GM23248 (cell line): ENCODE results near the gene ARHGAP26. TPM values are rescaled to one million over a fixed set of nuclear protein-coding genes. Genes with fewer than 3 reads are reported as not detected.
"Not testable (repeated sequence)": the region's sequence is repeated elsewhere in the genome, so short reads cannot be mapped to it uniquely, and the experiment has no call there.

ENCODE experiments used
- DNase-seq: peaks from one replicate; pipeline ENCODE4 v3.0.0-alpha.2; 2015
- H2AFZ ChIP-seq: fragments of 200-600 bp; sonication (generic); 2 replicates; pipeline ENCODE4 v1.6.1; 2016; ENCODE audit warnings: antibody characterized with exemption
- H3F3A ChIP-seq: fragments of 200-600 bp; sonication (generic); 2 replicates; pipeline ENCODE4 v1.6.1; 2016; ENCODE audit warnings: mild to moderate bottlenecking, antibody characterized with exemption, mixed run types; ENCODE audit not compliant: insufficient read depth
- H3K27ac ChIP-seq: fragments of 200-600 bp; sonication (generic); 2 replicates; pipeline ENCODE4 v1.5.1; 2016; ENCODE audit warnings: mild to moderate bottlenecking
- H3K27me3 ChIP-seq: fragments of 200-600 bp; sonication (generic); replicated peaks from 2 replicates; pipeline ENCODE4 v1.6.1; 2016; ENCODE audit warnings: mild to moderate bottlenecking; ENCODE audit not compliant: insufficient read depth
- H3K36me3 ChIP-seq: fragments of 200-600 bp; sonication (generic); 2 replicates; pipeline ENCODE4 v1.6.1; 2016; ENCODE audit warnings: low read depth, mild to moderate bottlenecking
- H3K4me1 ChIP-seq: fragments of 200-600 bp; sonication (generic); 2 replicates; pipeline ENCODE4 v1.6.1; 2016; ENCODE audit warnings: mild to moderate bottlenecking; ENCODE audit not compliant: insufficient read depth
- H3K4me2 ChIP-seq: fragments of 200-600 bp; sonication (generic); one replicate; pipeline ENCODE4 v1.6.1; 2016; ENCODE audit warnings: mild to moderate bottlenecking; ENCODE audit not compliant: unreplicated experiment
- H3K4me3 ChIP-seq: fragments of 200-600 bp; sonication (generic); 2 replicates; pipeline ENCODE4 v1.5.1; 2016; ENCODE audit warnings: mild to moderate bottlenecking
- H3K79me2 ChIP-seq: fragments of 200-600 bp; sonication (generic); 2 replicates; pipeline ENCODE4 v1.6.1; 2016; ENCODE audit warnings: mild to moderate bottlenecking; ENCODE audit not compliant: insufficient read depth
- H3K9ac ChIP-seq: fragments of 200-600 bp; sonication (generic); 2 replicates; pipeline ENCODE4 v1.6.1; 2016; ENCODE audit warnings: mild to moderate bottlenecking
- H3K9me2 ChIP-seq: fragments of 200-600 bp; sonication (generic); 2 replicates; pipeline ENCODE4 v1.6.1; 2016; ENCODE audit warnings: mixed run types, mild to moderate bottlenecking, moderate library complexity; ENCODE audit not compliant: insufficient read depth
- H3K9me3 ChIP-seq: fragments of 200-600 bp; sonication (generic); one replicate; pipeline ENCODE4 v1.6.1; 2017; ENCODE audit warnings: low read depth
- H4K20me1 ChIP-seq: fragments of 200-600 bp; sonication (generic); 2 replicates; pipeline ENCODE4 v1.6.0; 2016; ENCODE audit not compliant: insufficient read depth
- EZH2 ChIP-seq: fragments of 200-600 bp; sonication (generic); IDR thresholded peaks from 2 replicates; pipeline ENCODE4 v1.6.1; 2018; ENCODE audit warnings: antibody characterized with exemption, mild to moderate bottlenecking; ENCODE audit not compliant: insufficient read depth, poor library complexity, severe bottlenecking
- EZH2phosphoT487 ChIP-seq: fragments of 200-600 bp; sonication (generic); IDR thresholded peaks from 2 replicates; pipeline ENCODE4 v1.6.1; 2018; ENCODE audit warnings: antibody characterized with exemption, moderate library complexity, mild to moderate bottlenecking, low read depth; ENCODE audit not compliant: insufficient read depth
- WGBS, 2 experiments: methylation state at CpG; one replicate each; pipeline ENCODE4 v1.1.6; 2015 to 2017; ENCODE audit warnings: low lambda C conversion rate in 2 of 2, low coverage in 1 of 2; ENCODE audit errors: missing lambda C conversion rate in 2 of 2; 5-methylcytosine and 5-hydroxymethylcytosine counted together
- in situ Hi-C: fragments of 300-500 bp; cut with MboI; formaldehyde crosslinking; loops from 2 replicates; pipeline ENCODE4 v1.15.0; 2020
- polyA plus RNA-seq: library from polyadenylated mRNA; unstranded; fragments of >200 nt; fragmentation: Nextera tagmentation; extraction: Ambion mirVana; gene quantifications from 2 replicates; pipeline ENCODE4 v1.2.1, GENCODE V29; 2016
- total RNA-seq: library from RNA; depleted of rRNA; stranded (reverse); fragments of >200 nt; shearing (Covaris generic); gene quantifications from 2 replicates; pipeline ENCODE4 v1.2.3, GENCODE V29; 2014

Gene ARHGAP26
- total and polyA plus RNA-seq, 2 experiments from 2014 or later, result 1.6 to 1.7 TPM

DNA sequence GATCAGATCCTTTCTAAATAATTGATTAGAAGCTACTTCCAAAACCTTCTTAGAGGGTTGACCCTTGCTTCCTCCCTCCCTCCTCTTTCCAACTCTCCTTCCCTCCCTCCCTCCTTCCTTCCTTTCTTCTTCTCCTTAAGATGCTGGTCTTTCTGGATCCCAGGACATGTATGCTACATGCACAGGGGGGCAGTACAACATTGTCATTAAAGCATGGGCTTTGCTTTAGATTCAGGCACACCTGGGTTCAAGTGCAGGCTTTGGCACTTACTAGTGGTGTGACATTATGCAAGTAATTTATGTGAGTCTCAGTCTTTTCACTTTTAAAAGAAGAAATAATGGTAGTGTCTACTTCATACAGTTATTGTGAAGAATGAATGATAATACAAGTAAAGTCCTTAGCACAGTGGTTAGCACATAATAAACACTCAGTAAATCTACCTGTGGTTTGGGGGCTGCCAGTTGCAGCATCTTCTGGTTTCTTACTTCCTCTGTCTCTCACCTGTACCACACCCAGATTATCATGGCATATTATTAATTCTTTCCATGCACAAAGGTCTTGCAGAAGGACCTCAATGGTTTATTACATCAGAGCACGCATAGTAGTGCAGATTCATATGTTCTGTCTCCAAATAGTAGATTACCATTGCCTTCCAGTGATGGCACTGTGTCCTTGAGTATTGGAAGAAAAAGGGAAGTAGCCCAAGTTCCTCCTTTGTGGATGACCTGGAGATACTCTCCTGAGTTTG is 154.1 kb downstream of the ARHGAP26 start:
- no peak for TF ChIP-seq EZH2phosphoT487
- no peak for TF ChIP-seq EZH2
- Histone ChIP-seq H3K4me2 (no peak overlapping the region), H3K27ac (no peak overlapping the region), H3K9me2 (no peaks in the 10 kb centered on the region), H2AFZ (no peak overlapping the region), H3K79me2 (no peaks in the 10 kb centered on the region), H3K9ac (no peak overlapping the region), H3K27me3 (no peaks in the 10 kb centered on the region), H3K9me3 (no peaks in the 10 kb centered on the region), H3F3A (peaks cover 14% of the 10 kb centered on the region), H3K4me1 (peaks cover 25% of the 10 kb centered on the region), H3K4me3 (no peak overlapping the region), H3K36me3 (no peaks in the 10 kb centered on the region), H4K20me1 (no peaks in the 10 kb centered on the region)
- peak; percentile 44 for DNase-seq
- in situ Hi-C loops, result loop anchor here (10.0 kb wide), 1 partner anchor 470 kb away; no protein-coding TSS in a partner anchor
- 95 to 100% methylated on average over 1 of the region's 1 CpG for WGBS, 2 experiments

DNA sequence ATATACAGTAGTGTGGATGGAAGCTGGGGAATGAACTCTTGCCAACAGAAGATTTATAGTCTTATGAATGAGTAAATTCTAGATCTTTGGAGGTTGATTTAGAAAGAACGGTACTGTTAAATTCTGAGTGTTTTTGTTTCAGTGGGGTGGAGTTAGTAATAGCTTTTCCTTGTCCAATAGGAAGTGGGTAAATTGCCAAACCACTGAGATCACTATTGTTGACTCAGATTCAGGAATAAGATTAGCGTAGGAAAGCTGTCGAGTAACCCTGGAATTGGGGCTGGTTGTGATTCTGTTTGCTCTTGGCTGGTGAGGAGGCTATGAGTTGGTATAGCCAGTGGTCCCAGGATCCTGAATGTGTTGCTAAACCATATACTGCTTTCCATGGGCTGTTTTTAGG is 155.6 kb downstream of the ARHGAP26 start:
- peaks cover 25% of the 10 kb centered on the region for H3K4me1 ChIP-seq
- 0 out of 2 replicates have a peak overlapping the region, but pooled peaks have one; percentile 6 for H3K9ac ChIP-seq
- H3K9me3 ChIP-seq, result no peaks in the 10 kb centered on the region
- peak overlapping the region; percentile 28; the same call in 1 of the 2 replicates for H3K27ac ChIP-seq
- no peaks in the 10 kb centered on the region for H4K20me1 ChIP-seq
- no peaks in the 10 kb centered on the region for H3K27me3 ChIP-seq
- H3K4me3 ChIP-seq, result peak overlapping the region; percentile 34; the same call in 1 of the 2 replicates
- 1 to 2% methylated on average over 3 of the region's 3 CpGs for WGBS, 2 experiments
- no peaks in the 10 kb centered on the region for H3K36me3 ChIP-seq
- in situ Hi-C loops, result loop anchor here (10.0 kb wide), 1 partner anchor 469 kb away; no protein-coding TSS in a partner anchor
- H2AFZ ChIP-seq, result peak overlapping the region; percentile 40; the same call in 1 of the 2 replicates
- H3K79me2 ChIP-seq, result no peaks in the 10 kb centered on the region
- TF ChIP-seq EZH2 (no peak), EZH2phosphoT487 (no peak)
- peak overlapping the region; percentile 42 for H3K4me2 ChIP-seq
- no peaks in the 10 kb centered on the region for H3K9me2 ChIP-seq
- H3F3A ChIP-seq, result peaks cover 14% of the 10 kb centered on the region
- peak; percentile 93 for DNase-seq

DNA sequence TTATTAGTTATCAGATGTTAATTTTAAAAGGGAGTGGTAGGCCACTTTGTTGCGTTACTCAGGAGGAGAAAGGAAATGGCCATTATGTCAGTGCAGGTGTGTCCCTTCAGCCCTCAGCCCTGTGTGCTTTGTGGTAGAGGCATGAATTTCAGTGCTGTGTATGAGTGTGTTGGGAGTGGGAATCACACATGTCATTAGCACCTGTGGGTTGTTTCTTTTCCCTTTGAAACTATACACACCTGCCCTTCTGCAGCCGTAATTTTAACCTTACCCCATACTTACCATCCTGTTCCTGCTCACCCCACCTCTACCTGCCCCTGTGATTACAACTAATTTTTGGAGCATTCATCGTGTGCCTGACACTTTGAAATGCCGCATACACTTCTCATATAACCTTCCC is 156.4 kb downstream of the ARHGAP26 start:
- H3K4me3 ChIP-seq, result no peak overlapping the region
- no peaks in the 10 kb centered on the region for H3K9me2 ChIP-seq
- H3K9me3 ChIP-seq, result no peaks in the 10 kb centered on the region
- H3K4me1 ChIP-seq, result peaks cover 25% of the 10 kb centered on the region
- DNase-seq, result no peak
- 89 to 94% methylated on average over 4 of the region's 4 CpGs for WGBS, 2 experiments
- no peaks in the 10 kb centered on the region for H3K79me2 ChIP-seq
- no peaks in the 10 kb centered on the region for H3K27me3 ChIP-seq
- no peaks in the 10 kb centered on the region for H4K20me1 ChIP-seq
- in situ Hi-C loops, result loop anchor here (10.0 kb wide), 1 partner anchor 468 kb away; no protein-coding TSS in a partner anchor
- no peaks in the 10 kb centered on the region for H3K36me3 ChIP-seq
- no peak overlapping the region for H2AFZ ChIP-seq
- H3F3A ChIP-seq, result peaks cover 14% of the 10 kb centered on the region
- H3K9ac ChIP-seq, result no peak overlapping the region
- peak overlapping the region; percentile 42 for H3K4me2 ChIP-seq
- no peak for TF ChIP-seq EZH2
- no peak for TF ChIP-seq EZH2phosphoT487
- no peak overlapping the region for H3K27ac ChIP-seq

DNA sequence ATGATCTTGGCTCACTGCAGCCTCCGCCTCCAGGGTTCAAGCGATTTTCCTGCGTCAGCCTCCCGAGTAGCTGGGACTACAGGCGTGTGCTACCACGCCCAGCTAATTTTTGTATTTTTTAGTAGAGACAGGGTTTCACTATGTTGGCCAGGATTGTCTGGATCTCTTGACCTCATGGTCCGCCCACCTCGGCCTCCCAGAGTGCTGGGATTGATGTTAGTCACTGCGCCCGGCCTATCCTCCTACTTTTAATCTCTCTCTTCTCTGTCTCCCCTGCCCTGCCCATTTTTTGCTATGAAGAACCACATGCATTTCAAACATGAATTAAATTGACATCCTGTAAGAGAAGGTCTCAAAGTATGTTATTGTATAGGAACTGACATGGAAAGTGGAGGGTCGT is 158.8 kb downstream of the ARHGAP26 start:
- WGBS, 2 experiments, result 94 to 95% methylated on average over 11 of the region's 11 CpGs
- H2AFZ ChIP-seq, H3K9me3 ChIP-seq, H3K9ac ChIP-seq, H3K4me3 ChIP-seq, DNase-seq, H3K4me2 ChIP-seq, H3K9me2 ChIP-seq, H3K27ac ChIP-seq, H4K20me1 ChIP-seq, H3K79me2 ChIP-seq, H3K27me3 ChIP-seq, H3K36me3 ChIP-seq: not testable (repeated sequence)
- in situ Hi-C loops, result loop anchor here (10.0 kb wide), 1 partner anchor 466 kb away; no protein-coding TSS in a partner anchor
- Histone ChIP-seq H3F3A (peaks cover 14% of the 10 kb centered on the region), H3K4me1 (peaks cover 18% of the 10 kb centered on the region)
